K562 (cell line): ENCODE results near the gene IL23A. TPM values are rescaled to one million over a fixed set of nuclear protein-coding genes. Genes with fewer than 3 reads are reported as not detected.

Source experiments
- ATAC-seq: fragments of 200-7000 bp; cut with Tn5 transposase; 3 replicates; pipeline ENCODE4 v1.9.1; 2020; ENCODE audit warnings: moderate library complexity
- BruUV-seq: library from RNA; stranded (reverse); fragments of 400-500 nt; replicated peaks from 2 replicates; lab custom pipeline; 2021; lab: Mats Ljungman, UMichigan
- CTCF ChIA-PET: fragments of 300-600 bp; formaldehyde crosslinking; extraction: SDS; loops from one replicate; lab custom pipeline; 2021; ENCODE audit warnings: low intra/inter-chr PET ratio; lab: Yijun Ruan, JAX
- POLR2A ChIA-PET: fragments of 300-600, 350-650 bp; sonication (Branson Sonifier 250); formaldehyde crosslinking; extraction: SDS; loops from one replicate; lab custom pipeline; 2021; ENCODE audit warnings: antibody characterized with exemption, inconsistent platforms; lab: Yijun Ruan, JAX
- DNase-seq, 4 experiments: peaks; one replicate each; pipeline versions ENCODE4 v3.0.0 to v3.0.0-alpha.2; 2011 to 2018; ENCODE audit warnings: low spot score in 3 of 4, mixed read lengths in 3 of 4; ENCODE audit errors: extremely low read depth in 1 of 4
- FAIRE-seq: peaks from 2 replicates; lab custom pipeline; 2011; peaks lifted over from hg19 to GRCh38; lab: Jason Lieb, UNC
- H2AFZ ChIP-seq: 2 replicates; pipeline ENCODE4 v1.6.0; 2011; ENCODE audit warnings: low read depth, low read length, control low read depth, inconsistent platforms
- H3K27ac ChIP-seq: fragments of 200-600 bp; 3 replicates; pipeline ENCODE4 v1.8.0; 2011; ENCODE audit warnings: low read depth, mild to moderate bottlenecking, control low read depth, inconsistent platforms, low read length, moderate library complexity, mixed read lengths; ENCODE audit errors: extremely low read depth
- H3K27me3 ChIP-seq, 2 experiments: fragments of 300-600 bp in 1 of 2; 2 replicates in 1 of 2; 3 replicates in 1 of 2; pipeline versions ENCODE4 v1.6.0 to v1.8.0; 2011; ENCODE audit warnings: inconsistent platforms in 2 of 2, low read length in 2 of 2, mild to moderate bottlenecking in 1 of 2, mixed read lengths in 1 of 2, moderate library complexity in 1 of 2; ENCODE audit not compliant: control insufficient read depth in 2 of 2, insufficient read depth in 2 of 2
- H3K36me3 ChIP-seq: fragments of 300-600 bp; 3 replicates; pipeline ENCODE4 v1.8.0; 2011; ENCODE audit warnings: mild to moderate bottlenecking, low read length, inconsistent platforms; ENCODE audit not compliant: control insufficient read depth, insufficient read depth
- H3K4me1 ChIP-seq, 2 experiments: fragments of 200-600 bp in 1 of 2; replicated peaks in 1 of 2; 2 replicates in 1 of 2; 3 replicates in 1 of 2; pipeline versions ENCODE4 v1.5.1 to v1.8.0; 2011; ENCODE audit warnings: inconsistent platforms in 2 of 2, low read length in 2 of 2, mild to moderate bottlenecking in 1 of 2, mixed read lengths in 1 of 2, moderate library complexity in 1 of 2; ENCODE audit not compliant: control insufficient read depth in 2 of 2, insufficient read depth in 2 of 2
- H3K4me2 ChIP-seq: 2 replicates; pipeline ENCODE4 v1.6.1; 2011; ENCODE audit warnings: low read length, control low read depth, inconsistent platforms, mixed read lengths; ENCODE audit not compliant: insufficient read depth
- H3K4me3 ChIP-seq: fragments of 200-600 bp; sonication (generic), shearing (Covaris generic); 2 replicates; pipeline ENCODE4 v1.5.1; 2016; ENCODE audit warnings: control low read depth, inconsistent platforms
- H3K79me2 ChIP-seq: fragments of 200-600 bp; 3 replicates; pipeline ENCODE4 v1.8.0; 2011; ENCODE audit warnings: low read length, inconsistent platforms; ENCODE audit not compliant: control insufficient read depth, insufficient read depth
- H3K9ac ChIP-seq, 2 experiments: 2 replicates each; pipeline versions ENCODE4 v1.6.0 to v1.6.1; 2011; ENCODE audit warnings: low read depth in 2 of 2, low read length in 2 of 2, control low read depth in 1 of 2, inconsistent platforms in 1 of 2, mild to moderate bottlenecking in 1 of 2, mixed read lengths in 1 of 2; ENCODE audit not compliant: insufficient read depth in 1 of 2
- H3K9me1 ChIP-seq: one replicate; pipeline ENCODE4 v1.6.0; 2011; ENCODE audit warnings: inconsistent platforms, mild to moderate bottlenecking, low read length, moderate library complexity; ENCODE audit not compliant: control insufficient read depth, insufficient read depth
- H3K9me3 ChIP-seq: replicated peaks from 2 replicates; pipeline ENCODE4 v1.5.1; 2011; ENCODE audit warnings: low read depth, low read length, inconsistent platforms; ENCODE audit not compliant: control insufficient read depth, insufficient read depth
- H4K20me1 ChIP-seq: replicated peaks from 2 replicates; pipeline ENCODE4 v1.6.1; 2011; ENCODE audit warnings: low read length, inconsistent platforms, mixed read lengths; ENCODE audit not compliant: control insufficient read depth, insufficient read depth
- DIDO1 ChIP-seq: fragments of 450-650 bp; IDR thresholded peaks from 2 replicates; pipeline ENCODE4 v1.6.1; 2016; ENCODE audit warnings: low read depth, missing biosample characterization, missing genetic modification characterization
- EGR1 ChIP-seq: fragments of 450-650 bp; conservative IDR thresholded peaks from 2 replicates; pipeline ENCODE4 v1.6.1; 2017; ENCODE audit warnings: mild to moderate bottlenecking
- ELF4 ChIP-seq: fragments of 450-650 bp; formaldehyde crosslinking; IDR thresholded peaks from 2 replicates; pipeline ENCODE4 v1.4.0; 2022; ENCODE audit warnings: missing genetic modification characterization
- HNRNPK ChIP-seq: fragments of 200-400 bp; formaldehyde crosslinking; IDR thresholded peaks from one replicate; pipeline ENCODE4 v1.6.1; 2018; ENCODE audit warnings: mild to moderate bottlenecking, low read depth, low read length; ENCODE audit not compliant: poor library complexity, severe bottlenecking
- MAFG ChIP-seq: fragments of 450-650 bp; conservative IDR thresholded peaks from 2 replicates; pipeline ENCODE4 v1.6.1; 2016; ENCODE audit warnings: missing genetic modification characterization, missing compliant biosample characterization
- NBN ChIP-seq: fragments of 450-650 bp; IDR thresholded peaks from 2 replicates; pipeline ENCODE4 v1.6.1; 2016; ENCODE audit warnings: low read depth, mild to moderate bottlenecking
- NFRKB ChIP-seq: fragments of 450-650 bp; IDR thresholded peaks from 2 replicates; pipeline ENCODE4 v1.6.1; 2016; ENCODE audit warnings: low read depth
- PHF21A ChIP-seq: fragments of 450-650 bp; IDR thresholded peaks from 2 replicates; pipeline ENCODE4 v1.6.1; 2017; ENCODE audit warnings: low read depth, borderline replicate concordance
- POLR3G ChIP-seq: IDR thresholded peaks from 2 replicates; pipeline ENCODE4 v1.6.1; 2011; ENCODE audit not compliant: insufficient read length, insufficient replicate concordance; ENCODE audit errors: extremely low read depth
- PRMT5 ChIP-seq: sonication (generic); formaldehyde crosslinking; IDR thresholded peaks from 2 replicates; pipeline ENCODE4 v1.5.0; 2020; ENCODE audit warnings: missing genetic modification reagents
- SIN3A ChIP-seq, 2 experiments: fragments of 150-350 bp in 1 of 2; IDR thresholded peaks; 2 replicates each; pipeline ENCODE4 v1.6.1; 2011 to 2016; ENCODE audit warnings: borderline replicate concordance in 2 of 2, low read depth in 2 of 2, low read length in 2 of 2, mild to moderate bottlenecking in 2 of 2, moderate library complexity in 2 of 2; ENCODE audit not compliant: control insufficient read depth in 1 of 2
- SNIP1 ChIP-seq: fragments of 450-650 bp; IDR thresholded peaks from 2 replicates; pipeline ENCODE4 v1.7.1; 2017; ENCODE audit warnings: low read depth, mild to moderate bottlenecking
- SOX6 ChIP-seq: fragments of 450-650 bp; IDR thresholded peaks from 2 replicates; pipeline ENCODE4 v1.6.1; 2014; ENCODE audit warnings: mild to moderate bottlenecking
- SUPT5H ChIP-seq: fragments of 450-650 bp; IDR thresholded peaks from 2 replicates; pipeline ENCODE4 v1.6.1; 2016
- THAP12 ChIP-seq: fragments of 250-450 bp; sonication (Bioruptor Pico); IDR thresholded peaks from 2 replicates; pipeline ENCODE4 v1.9.0; 2021; ENCODE audit warnings: mild to moderate bottlenecking, inconsistent platforms
- ZC3H4 ChIP-seq: sonication (generic); formaldehyde crosslinking; IDR thresholded peaks from 2 replicates; pipeline ENCODE4 v1.9.0; 2021; ENCODE audit warnings: missing genetic modification reagents, borderline replicate concordance
- ZNF696 ChIP-seq: fragments of 250-450 bp; sonication (Bioruptor Pico); conservative IDR thresholded peaks from 2 replicates; pipeline ENCODE4 v1.4.0; 2020; ENCODE audit warnings: mild to moderate bottlenecking, moderate library complexity
- ZNF77 ChIP-seq: fragments of 250-450 bp; sonication (Bioruptor Pico); IDR thresholded peaks from 2 replicates; pipeline ENCODE4 v1.5.0; 2020
- WGBS: fragments of 100-300 bp; shearing (Covaris generic); methylation state at CpG from one replicate; pipeline ENCODE4 v1.1.6; 2016; ENCODE audit warnings: low coverage, mixed read lengths; ENCODE audit not compliant: insufficient coverage; ENCODE audit errors: missing lambda C conversion rate; 5-methylcytosine and 5-hydroxymethylcytosine counted together
- in situ Hi-C: fragments of 300-500 bp; cut with MboI; formaldehyde crosslinking; loops from 4 replicates; pipeline ENCODE4 v1.15.0; 2018; ENCODE audit warnings: inconsistent platforms, mixed read lengths
- intact Hi-C: fragments of 100-400 bp; cut with micrococcal nuclease; formaldehyde crosslinking; loops from 2 replicates; pipeline ENCODE4 v1.14.2; 2022
- polyA plus RNA-seq, 8 experiments: library from polyadenylated mRNA; depleted of rRNA in 4 of 8; stranded (reverse) in 5 of 8; unstranded in 3 of 8; fragments of >200 nt; fragmentation: Nextera tagmentation in 2 of 8; fragmentation: Illumina TruSeq in 1 of 8; extraction: Ambion mirVana in 2 of 8; extraction: Trizol in 1 of 8; gene quantifications; 2 replicates each; pipeline versions ENCODE4 v1.2.1 to v1.2.3, GENCODE V29; 2011 to 2014; ENCODE audit warnings: inconsistent platforms in 1 of 8, missing spikeins in 1 of 8
- total RNA-seq, 7 experiments: library from RNA; depleted of rRNA in 6 of 7; stranded (reverse); fragments of >200 nt in 6 of 7; fragmentation: Illumina TruSeq in 2 of 7; extraction: Trizol in 2 of 7; gene quantifications; 2 replicates each; pipeline versions ENCODE4 v1.2.1 to v1.2.3, GENCODE V29; 2011 to 2021; ENCODE audit warnings: low replicate concordance in 1 of 7
- TF ChIP-seq, protein P1 (sequence below): fragments of 450-650 bp; formaldehyde crosslinking; IDR thresholded peaks from 2 replicates; pipeline ENCODE4 v1.4.0; 2022; ENCODE audit warnings: mild to moderate bottlenecking, moderate library complexity
- TF ChIP-seq, protein P2 (sequence below): sonication (generic); formaldehyde crosslinking; IDR thresholded peaks from 2 replicates; pipeline ENCODE4 v1.8.1; 2022; ENCODE audit warnings: missing genetic modification reagents

Gene IL23A
- total and polyA plus RNA-seq, 9 of the 15 experiments (the other 6 are each of a cell fraction or from before 2014, with no cell fraction given), result 4.4 to 37.2 (median 9.6) TPM

DNA sequence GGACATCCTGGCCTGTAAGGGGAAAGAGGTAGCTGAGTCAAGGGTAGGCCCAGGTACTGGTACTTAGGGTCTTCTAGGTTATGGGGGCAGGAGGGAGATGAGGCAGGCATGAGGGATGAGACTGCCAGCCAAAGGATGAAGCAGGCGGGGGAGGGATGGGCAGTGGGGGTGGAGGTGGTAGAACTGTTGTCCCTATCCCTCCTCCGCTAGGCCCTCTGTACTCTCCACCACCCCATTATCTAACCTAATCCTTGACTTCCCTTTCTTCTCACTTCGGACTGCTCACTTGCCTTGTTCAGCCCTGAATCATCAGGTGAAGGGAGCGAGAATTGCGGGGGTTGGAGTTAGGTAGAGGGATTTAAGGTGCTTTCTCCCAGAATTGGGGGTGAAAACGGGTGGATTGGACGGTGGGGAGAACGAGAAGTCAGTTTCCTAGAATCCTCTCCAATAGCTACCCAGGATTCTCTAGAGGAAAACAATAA is 5.4 kb upstream of the IL23A start:
- Histone ChIP-seq H3K36me3 (peaks cover 3% of the 10 kb centered on the region; the same call in 1 of the 3 replicates), H3K79me2 (peaks cover 22% of the 10 kb centered on the region), H3K9me1 (peaks cover 3% of the 10 kb centered on the region), H3K4me3 (peak overlapping the region; percentile 64), H3K4me1 (peaks cover 27 to 56% of the 10 kb centered on the region in 2 experiments), H3K4me2 (peak overlapping the region; percentile 98), H3K27ac (peak overlapping the region; percentile 98), H2AFZ (peak overlapping the region; percentile 95), H3K9me3 (no peaks in the 10 kb centered on the region), H3K27me3 (no peaks in the 10 kb centered on the region), H3K9ac (peak overlapping the region; percentile 88 to 95), H4K20me1 (no peaks in the 10 kb centered on the region)
- ATAC-seq, result peak; percentile 4
- intact Hi-C loops (loop anchor here (2.0 kb wide), 1 partner anchor 16 kb away; no protein-coding TSS in a partner anchor), in situ Hi-C loops (no loop called here)
- ChIA-PET CTCF (interaction anchor here (1.2 kb wide), 1 partner anchor 131 kb away, joined by 5 read pairs; no protein-coding TSS in a partner anchor), POLR2A (interaction anchor here (0.6 to 19.0 kb wide), 10 partner anchors 8 to 784 kb away, joined by 3 to 274 read pairs (median 3); partner anchors contain the start of genes APOF, CNPY2, SPRYD4 and STAT2)
- no peak for FAIRE-seq
- TSS peak; percentile 84 for BruUV-seq
- 5% methylated on average over 7 of the region's 8 CpGs for WGBS
- DNase-seq, result peak in 3 of 4 experiments; percentile 48 to 63 (median 56)
- peak; percentile 83 for TF ChIP-seq EGR1
- TF ChIP-seq PRMT5 (CRISPR knock-in tag), result no peak
- no peak for TF ChIP-seq SNIP1
- no peak for TF ChIP-seq ZNF77
- no peak for TF ChIP-seq MAFG
- 0 out of 2 replicates have a peak, but pooled peaks have one; percentile 6 for TF ChIP-seq ELF4
- peak; percentile 31; the same call in 1 of the 2 replicates for TF ChIP-seq SOX6
- TF ChIP-seq POLR3G, result no peak
- no peak; a peak in 1 of 4 replicates for TF ChIP-seq SIN3A (IDR thresholded peaks at IDR 0.05; ENCODE audit: borderline replicate concordance in 2 of 2, control insufficient read depth in 1 of 2, low read depth in 2 of 2, low read length in 2 of 2)
- no peak for TF ChIP-seq ZNF696
- peak; percentile 92; the same call in 1 of the 2 replicates for TF ChIP-seq NFRKB
- TF ChIP-seq PHF21A, result no peak
- 0 out of 2 replicates have a peak, but pooled peaks have one; percentile 78 for TF ChIP-seq ZC3H4
- TF ChIP-seq, protein P1, sequence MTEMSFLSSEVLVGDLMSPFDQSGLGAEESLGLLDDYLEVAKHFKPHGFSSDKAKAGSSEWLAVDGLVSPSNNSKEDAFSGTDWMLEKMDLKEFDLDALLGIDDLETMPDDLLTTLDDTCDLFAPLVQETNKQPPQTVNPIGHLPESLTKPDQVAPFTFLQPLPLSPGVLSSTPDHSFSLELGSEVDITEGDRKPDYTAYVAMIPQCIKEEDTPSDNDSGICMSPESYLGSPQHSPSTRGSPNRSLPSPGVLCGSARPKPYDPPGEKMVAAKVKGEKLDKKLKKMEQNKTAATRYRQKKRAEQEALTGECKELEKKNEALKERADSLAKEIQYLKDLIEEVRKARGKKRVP (CRISPR knock-in tag), result no peak
- TF ChIP-seq, protein P2, sequence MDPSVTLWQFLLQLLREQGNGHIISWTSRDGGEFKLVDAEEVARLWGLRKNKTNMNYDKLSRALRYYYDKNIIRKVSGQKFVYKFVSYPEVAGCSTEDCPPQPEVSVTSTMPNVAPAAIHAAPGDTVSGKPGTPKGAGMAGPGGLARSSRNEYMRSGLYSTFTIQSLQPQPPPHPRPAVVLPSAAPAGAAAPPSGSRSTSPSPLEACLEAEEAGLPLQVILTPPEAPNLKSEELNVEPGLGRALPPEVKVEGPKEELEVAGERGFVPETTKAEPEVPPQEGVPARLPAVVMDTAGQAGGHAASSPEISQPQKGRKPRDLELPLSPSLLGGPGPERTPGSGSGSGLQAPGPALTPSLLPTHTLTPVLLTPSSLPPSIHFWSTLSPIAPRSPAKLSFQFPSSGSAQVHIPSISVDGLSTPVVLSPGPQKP (CRISPR knock-in tag), result no peak
- TF ChIP-seq DIDO1 (tag), result no peak
- 0 out of 2 replicates have a peak, but pooled peaks have one; percentile 15 for TF ChIP-seq THAP12 (CRISPR knock-in tag)
- peak; percentile 55; the same call in 1 of the 2 replicates for TF ChIP-seq SUPT5H
- no peak for TF ChIP-seq HNRNPK
- TF ChIP-seq NBN, result peak; percentile 78; the same call in 1 of the 2 replicates
